ENCODE measurements around the gene ZNF467. TPM values are rescaled to one million over a fixed set of nuclear protein-coding genes. Genes with fewer than 3 reads are reported as not detected.

Gene ZNF467
- total RNA-seq, 5 donors from 2014 or later (not counting 1 experiment from before 2014, with no cell fraction given) = 3.0 to 5.3 (median 4.5) TPM

DNA sequence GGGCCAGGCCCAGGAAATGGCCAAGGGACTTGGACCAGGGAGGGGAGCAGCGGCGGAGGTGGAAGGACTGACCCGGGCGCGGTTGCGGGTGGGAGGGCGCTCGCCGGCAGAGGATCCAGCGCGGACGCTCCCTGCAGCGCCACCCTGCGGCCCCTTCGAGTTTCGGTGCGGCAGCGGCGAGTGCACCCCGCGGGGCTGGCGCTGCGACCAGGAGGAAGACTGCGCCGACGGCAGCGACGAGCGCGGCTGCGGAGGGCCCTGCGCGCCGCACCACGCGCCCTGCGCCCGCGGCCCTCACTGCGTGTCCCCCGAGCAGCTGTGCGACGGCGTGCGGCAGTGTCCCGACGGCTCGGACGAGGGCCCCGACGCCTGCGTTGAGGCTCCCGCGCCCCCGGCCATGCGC lies 16.8 kb upstream of the ZNF467 start:
- Histone ChIP-seq H3K27ac (ENCODE audit: low read length) (no peak overlapping the region), H3K9me3 (no peaks in the 10 kb centered on the region), H3K36me3 (ENCODE audit: control insufficient read depth in 2 of 2, extremely low read depth in 1 of 2, insufficient read depth in 1 of 2, low read length in 1 of 2) (no peaks in the 10 kb centered on the region), H3K4me1 (ENCODE audit: control insufficient read depth in 1 of 2, extremely low read depth in 1 of 2, insufficient read depth in 2 of 2, low read length in 2 of 2) (peaks cover 0 to 11% of the 10 kb centered on the region in 2 experiments), H3K4me3 (ENCODE audit: control insufficient read depth in 1 of 2, extremely low read depth in 1 of 2, low read length in 1 of 2) (no peak overlapping the region), H3K27me3 (replicated peaks in 1 of 2; ENCODE audit: control insufficient read depth in 2 of 2, extremely low read depth in 1 of 2, insufficient read depth in 2 of 2, low read length in 1 of 2) (peaks cover 0 to 59% of the 10 kb centered on the region in 2 experiments)
- POLR2A ChIA-PET = interaction anchor here in 1 of 2 donors (0.6 kb wide), 1 partner anchor 14 kb away, joined by 3 read pairs; no protein-coding TSS in a partner anchor
- no peak overlapping the region for H3K27ac Mint-ChIP-seq
- 12% methylated on average over 56 of the region's 56 CpGs for WGBS (ENCODE audit: insufficient coverage)
- no peaks in the 10 kb centered on the region for H3K36me3 Mint-ChIP-seq
- DNase-seq (peak in 24 of 35 experiments; percentile 14 to 56 (median 33)), ATAC-seq (replicated peaks in 1 of 4) (peak; percentile 29 to 62 (median 36))
- CTCF ChIA-PET = no interaction called here
- H3K4me1 Mint-ChIP-seq = peaks cover 0 to 10% (median 3%) of the 10 kb centered on the region in 3 donors
- peaks cover 10 to 37% of the 10 kb centered on the region in 2 donors for H3K27me3 Mint-ChIP-seq
- peak overlapping the region in 1 of 3 donors; percentile 23 for H3K4me3 Mint-ChIP-seq
- H3K9me3 Mint-ChIP-seq = no peaks in the 10 kb centered on the region

DNA sequence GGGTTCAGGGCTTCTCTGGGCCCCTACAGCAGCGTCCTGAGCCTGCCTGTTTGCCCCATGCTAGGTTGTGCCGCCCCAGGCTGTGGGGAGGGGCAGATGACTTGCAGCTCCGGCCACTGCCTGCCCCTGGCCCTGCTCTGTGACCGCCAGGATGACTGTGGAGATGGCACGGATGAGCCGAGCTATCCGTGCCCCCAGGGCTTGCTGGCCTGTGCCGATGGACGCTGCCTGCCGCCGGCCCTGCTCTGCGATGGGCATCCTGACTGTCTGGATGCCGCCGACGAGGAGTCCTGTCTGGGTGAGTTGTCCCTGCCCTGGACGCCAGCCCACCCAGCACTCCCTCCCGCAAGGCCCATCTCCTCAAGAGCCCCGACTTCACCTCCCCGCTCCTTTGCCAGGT lies 15.7 kb upstream of the ZNF467 start:
- H3K9me3 ChIP-seq = no peaks in the 10 kb centered on the region
- peaks cover 0 to 59% of the 10 kb centered on the region in 2 experiments for H3K27me3 ChIP-seq (replicated peaks in 1 of 2; ENCODE audit: control insufficient read depth in 2 of 2, extremely low read depth in 1 of 2, insufficient read depth in 2 of 2, low read length in 1 of 2)
- CTCF ChIA-PET = interaction anchor here in 1 of 2 donors (0.7 kb wide), 1 partner anchor 128 kb away, joined by 3 read pairs; no protein-coding TSS in a partner anchor
- Mint-ChIP-seq H3K27me3 (peaks cover 10 to 33% of the 10 kb centered on the region in 2 donors), H3K4me3 (no peak overlapping the region), H3K4me1 (peaks cover 0 to 10% (median 3%) of the 10 kb centered on the region in 3 donors), H3K27ac (no peak overlapping the region), H3K9me3 (no peaks in the 10 kb centered on the region), H3K36me3 (no peaks in the 10 kb centered on the region)
- H3K4me3 ChIP-seq (ENCODE audit: control insufficient read depth in 1 of 2, extremely low read depth in 1 of 2, low read length in 1 of 2) = no peak overlapping the region
- peaks cover 0 to 11% of the 10 kb centered on the region in 2 experiments for H3K4me1 ChIP-seq (ENCODE audit: control insufficient read depth in 1 of 2, extremely low read depth in 1 of 2, insufficient read depth in 2 of 2, low read length in 2 of 2)
- H3K27ac ChIP-seq (ENCODE audit: low read length) = no peak overlapping the region
- POLR2A ChIA-PET = no interaction called here
- WGBS (ENCODE audit: insufficient coverage) = 94% methylated on average over 14 of the region's 19 CpGs
- ATAC-seq (replicated peaks in 1 of 4) (no peak), DNase-seq (no peak)
- no peaks in the 10 kb centered on the region for H3K36me3 ChIP-seq (ENCODE audit: control insufficient read depth in 2 of 2, extremely low read depth in 1 of 2, insufficient read depth in 1 of 2, low read length in 1 of 2)

DNA sequence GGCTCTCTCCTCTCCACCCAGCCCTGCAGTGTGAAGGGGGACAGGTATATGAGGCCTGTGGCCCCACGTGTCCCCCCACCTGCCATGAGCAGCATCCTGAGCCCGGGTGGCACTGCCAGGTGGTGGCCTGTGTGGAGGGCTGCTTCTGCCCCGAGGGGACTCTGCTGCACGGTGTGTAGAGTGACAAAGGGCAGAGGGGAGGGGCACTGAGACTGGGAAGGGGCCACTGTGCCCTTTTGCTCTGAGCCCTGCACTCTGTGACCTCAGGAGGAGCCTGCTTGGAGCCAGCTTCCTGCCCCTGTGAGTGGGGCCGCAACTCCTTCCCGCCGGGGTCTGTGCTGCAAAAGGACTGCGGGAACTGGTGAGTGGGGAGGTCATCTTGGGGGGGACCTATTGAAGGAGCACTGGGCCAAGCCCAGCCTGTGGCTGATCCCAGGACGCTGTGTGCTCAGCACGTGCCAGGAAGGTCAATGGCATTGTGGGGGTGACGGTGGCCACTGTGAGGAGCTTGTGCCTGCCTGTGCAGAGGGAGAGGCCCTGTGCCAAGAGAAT lies 15.0 kb upstream of the ZNF467 start:
- no peaks in the 10 kb centered on the region for H3K36me3 ChIP-seq (ENCODE audit: control insufficient read depth in 2 of 2, extremely low read depth in 1 of 2, insufficient read depth in 1 of 2, low read length in 1 of 2)
- WGBS (ENCODE audit: insufficient coverage) = 67% methylated on average over 6 of the region's 11 CpGs
- DNase-seq (no peak), ATAC-seq (replicated peaks in 1 of 4) (no peak)
- H3K4me1 ChIP-seq (ENCODE audit: control insufficient read depth in 1 of 2, extremely low read depth in 1 of 2, insufficient read depth in 2 of 2, low read length in 2 of 2) = peaks cover 0 to 11% of the 10 kb centered on the region in 2 experiments
- no peaks in the 10 kb centered on the region for H3K36me3 Mint-ChIP-seq
- no peak overlapping the region for H3K4me3 ChIP-seq (ENCODE audit: control insufficient read depth in 1 of 2, extremely low read depth in 1 of 2, low read length in 1 of 2)
- peaks cover 0 to 10% (median 3%) of the 10 kb centered on the region in 3 donors for H3K4me1 Mint-ChIP-seq
- H3K27me3 Mint-ChIP-seq = peaks cover 10 to 29% of the 10 kb centered on the region in 2 donors
- CTCF ChIA-PET = interaction anchor here in 1 of 2 donors (0.7 kb wide), 1 partner anchor 127 kb away, joined by 3 read pairs; no protein-coding TSS in a partner anchor
- peaks cover 0 to 62% of the 10 kb centered on the region in 2 experiments for H3K27me3 ChIP-seq (replicated peaks in 1 of 2; ENCODE audit: control insufficient read depth in 2 of 2, extremely low read depth in 1 of 2, insufficient read depth in 2 of 2, low read length in 1 of 2)
- no peak overlapping the region for H3K27ac ChIP-seq (ENCODE audit: low read length)
- H3K27ac Mint-ChIP-seq = no peak overlapping the region
- no peaks in the 10 kb centered on the region for H3K9me3 Mint-ChIP-seq
- peak overlapping the region in 1 of 3 donors; percentile 6 for H3K4me3 Mint-ChIP-seq
- POLR2A ChIA-PET = no interaction called here
- H3K9me3 ChIP-seq = no peaks in the 10 kb centered on the region

DNA sequence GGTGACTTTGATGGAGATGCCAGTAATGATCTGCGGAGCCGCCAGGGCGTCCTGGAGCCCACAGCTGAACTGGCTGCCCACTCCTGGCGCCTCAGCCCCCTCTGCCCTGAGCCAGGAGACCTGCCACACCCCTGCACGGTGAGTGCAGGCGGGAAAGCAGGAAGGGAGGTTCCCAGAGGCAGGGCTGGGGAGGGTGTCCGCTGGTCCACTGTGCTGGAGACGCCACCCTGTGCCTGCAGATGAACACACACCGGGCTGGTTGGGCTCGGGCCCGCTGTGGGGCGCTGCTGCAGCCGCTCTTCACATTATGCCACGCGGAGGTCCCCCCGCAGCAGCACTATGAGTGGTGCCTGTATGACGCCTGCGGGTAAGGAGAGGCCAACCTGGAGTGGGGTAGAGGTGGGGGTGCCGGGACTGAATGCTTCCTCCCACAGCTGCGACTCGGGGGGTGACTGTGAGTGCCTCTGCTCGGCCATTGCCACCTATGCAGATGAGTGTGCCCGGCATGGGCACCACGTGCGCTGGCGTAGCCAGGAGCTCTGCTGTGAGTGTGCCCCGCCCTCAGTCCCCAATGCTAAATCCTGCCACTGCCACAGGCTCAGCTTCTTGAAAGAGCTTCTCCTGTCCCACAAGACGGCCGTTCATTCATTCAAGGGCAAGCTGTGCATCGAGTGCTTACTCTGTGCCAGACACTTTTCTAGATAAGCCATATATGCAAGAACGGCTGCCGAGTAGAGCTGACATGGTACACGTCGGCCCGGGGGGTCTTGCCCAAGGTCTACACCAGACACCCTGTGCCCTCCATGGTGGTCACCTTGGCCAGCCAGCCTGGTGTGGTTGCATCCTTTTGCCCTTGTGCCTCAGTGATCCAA lies 14.3 kb upstream of the ZNF467 start:
- Mint-ChIP-seq H3K36me3 (no peaks in the 10 kb centered on the region), H3K27me3 (peaks cover 10 to 26% of the 10 kb centered on the region in 2 donors), H3K9me3 (no peaks in the 10 kb centered on the region), H3K4me1 (peaks cover 0 to 10% (median 3%) of the 10 kb centered on the region in 3 donors), H3K4me3 (peak overlapping the region in 1 of 3 donors; percentile 6), H3K27ac (no peak overlapping the region)
- H3K36me3 ChIP-seq (ENCODE audit: control insufficient read depth in 2 of 2, extremely low read depth in 1 of 2, insufficient read depth in 1 of 2, low read length in 1 of 2) = no peaks in the 10 kb centered on the region
- ChIA-PET POLR2A (no interaction called here), CTCF (no interaction called here)
- H3K4me1 ChIP-seq (ENCODE audit: control insufficient read depth in 1 of 2, extremely low read depth in 1 of 2, insufficient read depth in 2 of 2, low read length in 2 of 2) = peaks cover 0 to 11% of the 10 kb centered on the region in 2 experiments
- H3K4me3 ChIP-seq (ENCODE audit: control insufficient read depth in 1 of 2, extremely low read depth in 1 of 2, low read length in 1 of 2) = no peak overlapping the region
- 60% methylated on average over 22 of the region's 35 CpGs for WGBS (ENCODE audit: insufficient coverage)
- H3K27me3 ChIP-seq (replicated peaks in 1 of 2; ENCODE audit: control insufficient read depth in 2 of 2, extremely low read depth in 1 of 2, insufficient read depth in 2 of 2, low read length in 1 of 2) = peaks cover 0 to 59% of the 10 kb centered on the region in 2 experiments
- H3K9me3 ChIP-seq = no peaks in the 10 kb centered on the region
- no peak overlapping the region for H3K27ac ChIP-seq (ENCODE audit: low read length)
- DNase-seq (peak in 6 of 35 experiments; percentile 9 to 29 (median 14)), ATAC-seq (replicated peaks in 1 of 4) (peak in 3 of 4 experiments; percentile 14 to 82 (median 45))

GRCh38 chr7:149785983-149786382 lies 12.6 kb upstream of the ZNF467 start:
- no peak overlapping the region for H3K4me3 Mint-ChIP-seq
- ATAC-seq (replicated peaks in 1 of 4) (no peak), DNase-seq (no peak)
- WGBS (ENCODE audit: insufficient coverage) = 80% methylated on average over 9 of the region's 9 CpGs
- H3K9me3 ChIP-seq = no peaks in the 10 kb centered on the region
- H3K27me3 ChIP-seq (replicated peaks in 1 of 2; ENCODE audit: control insufficient read depth in 2 of 2, extremely low read depth in 1 of 2, insufficient read depth in 2 of 2, low read length in 1 of 2) = peaks cover 0 to 43% of the 10 kb centered on the region in 2 experiments
- ChIA-PET POLR2A (no interaction called here), CTCF (no interaction called here)
- H3K36me3 ChIP-seq (ENCODE audit: control insufficient read depth in 2 of 2, extremely low read depth in 1 of 2, insufficient read depth in 1 of 2, low read length in 1 of 2) = no peaks in the 10 kb centered on the region
- peaks cover 10 to 22% of the 10 kb centered on the region in 2 donors for H3K27me3 Mint-ChIP-seq
- no peaks in the 10 kb centered on the region for H3K9me3 Mint-ChIP-seq
- H3K4me3 ChIP-seq (ENCODE audit: control insufficient read depth in 1 of 2, extremely low read depth in 1 of 2, low read length in 1 of 2) = no peak overlapping the region
- H3K4me1 ChIP-seq (ENCODE audit: control insufficient read depth in 1 of 2, extremely low read depth in 1 of 2, insufficient read depth in 2 of 2, low read length in 2 of 2) = peaks cover 0 to 11% of the 10 kb centered on the region in 2 experiments
- H3K27ac ChIP-seq (ENCODE audit: low read length) = no peak overlapping the region
- H3K36me3 Mint-ChIP-seq = no peaks in the 10 kb centered on the region
- H3K4me1 Mint-ChIP-seq = peaks cover 0 to 10% (median 3%) of the 10 kb centered on the region in 3 donors
- no peak overlapping the region for H3K27ac Mint-ChIP-seq

DNA sequence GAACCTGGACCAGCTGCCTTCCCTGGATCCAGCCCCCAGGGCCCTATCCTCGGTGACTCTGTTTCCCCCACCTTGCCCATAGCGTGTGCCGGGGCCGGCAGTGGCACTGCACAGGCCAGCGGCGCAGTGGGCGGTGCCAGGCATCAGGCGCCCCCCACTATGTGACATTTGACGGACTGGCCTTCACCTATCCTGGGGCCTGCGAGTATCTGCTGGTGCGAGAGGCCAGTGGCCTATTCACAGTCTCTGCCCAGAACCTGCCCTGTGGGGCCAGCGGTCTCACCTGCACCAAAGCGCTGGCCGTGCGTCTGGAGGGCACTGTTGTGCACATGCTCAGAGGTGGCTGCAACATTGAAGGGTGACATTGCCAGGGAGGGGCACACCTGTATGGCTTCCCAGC lies 12.0 kb upstream of the ZNF467 start:
- ATAC-seq (replicated peaks in 1 of 4) = no peak
- ChIA-PET CTCF (no interaction called here), POLR2A (no interaction called here)
- Histone ChIP-seq H3K27me3 (replicated peaks in 1 of 2; ENCODE audit: control insufficient read depth in 2 of 2, extremely low read depth in 1 of 2, insufficient read depth in 2 of 2, low read length in 1 of 2) (peaks cover 0 to 37% of the 10 kb centered on the region in 2 experiments), H3K4me3 (ENCODE audit: control insufficient read depth in 1 of 2, extremely low read depth in 1 of 2, low read length in 1 of 2) (no peak overlapping the region), H3K36me3 (ENCODE audit: control insufficient read depth in 2 of 2, extremely low read depth in 1 of 2, insufficient read depth in 1 of 2, low read length in 1 of 2) (no peaks in the 10 kb centered on the region), H3K27ac (ENCODE audit: low read length) (no peak overlapping the region), H3K4me1 (ENCODE audit: control insufficient read depth in 1 of 2, extremely low read depth in 1 of 2, insufficient read depth in 2 of 2, low read length in 2 of 2) (peaks cover 0 to 8% of the 10 kb centered on the region in 2 experiments), H3K9me3 (no peaks in the 10 kb centered on the region)
- no peaks in the 10 kb centered on the region for H3K9me3 Mint-ChIP-seq
- H3K27ac Mint-ChIP-seq = no peak overlapping the region
- 89% methylated on average over 12 of the region's 15 CpGs for WGBS (ENCODE audit: insufficient coverage)
- peaks cover 10 to 16% of the 10 kb centered on the region in 2 donors for H3K27me3 Mint-ChIP-seq
- no peak overlapping the region for H3K4me3 Mint-ChIP-seq
- no peak for DNase-seq
- H3K4me1 Mint-ChIP-seq = peaks cover 0 to 8% (median 3%) of the 10 kb centered on the region in 3 donors
- no peaks in the 10 kb centered on the region for H3K36me3 Mint-ChIP-seq
